ENCODE results near the gene LRRC47.
"Not testable (repeated sequence)": the region's sequence is repeated elsewhere in the genome, so short reads cannot be mapped to it uniquely, and the experiment has no call there.

Gene LRRC47

DNA sequence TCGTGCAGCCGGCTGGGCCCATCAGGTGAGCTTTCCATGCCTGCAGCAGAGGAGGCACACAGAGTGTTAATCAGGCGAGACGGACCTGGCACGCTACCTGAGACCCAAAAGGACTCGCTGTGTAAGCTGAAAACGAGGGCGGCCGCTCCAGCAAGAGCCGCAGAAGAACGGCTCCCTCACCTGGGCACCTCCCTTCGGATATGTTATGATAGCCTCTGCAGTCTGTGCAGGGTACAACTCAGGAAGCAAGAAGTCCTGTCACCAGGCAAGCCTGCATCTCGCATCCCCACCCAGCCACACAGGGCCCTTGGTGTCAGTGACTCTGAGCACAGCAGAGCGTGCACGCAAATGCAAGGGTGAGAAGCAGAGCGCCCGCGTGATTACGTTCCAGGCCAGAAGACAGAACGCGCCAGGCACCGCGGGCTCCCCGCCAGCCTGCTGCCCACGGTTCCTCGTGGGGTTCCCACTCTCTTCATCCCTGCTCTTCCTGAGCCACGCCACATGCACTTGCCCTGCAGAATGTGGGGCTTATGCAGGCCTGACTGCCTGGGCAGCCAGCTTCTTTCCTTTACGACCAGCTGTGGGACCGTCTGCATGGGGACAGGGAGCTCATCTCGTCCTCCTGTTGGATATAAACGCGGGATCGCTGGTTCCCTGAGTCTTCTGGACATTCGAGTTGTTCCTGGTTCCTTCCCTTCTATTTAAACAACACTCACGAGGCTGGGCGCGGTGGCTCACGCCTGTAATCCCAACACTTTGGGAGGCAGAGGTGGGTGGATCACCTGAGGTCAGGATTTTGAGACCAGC, 20.2 kb upstream of the LRRC47 start:
- no peak for DNase-seq (ENCODE audit: low read depth in 2 of 3, low spot score in 1 of 3)

DNA sequence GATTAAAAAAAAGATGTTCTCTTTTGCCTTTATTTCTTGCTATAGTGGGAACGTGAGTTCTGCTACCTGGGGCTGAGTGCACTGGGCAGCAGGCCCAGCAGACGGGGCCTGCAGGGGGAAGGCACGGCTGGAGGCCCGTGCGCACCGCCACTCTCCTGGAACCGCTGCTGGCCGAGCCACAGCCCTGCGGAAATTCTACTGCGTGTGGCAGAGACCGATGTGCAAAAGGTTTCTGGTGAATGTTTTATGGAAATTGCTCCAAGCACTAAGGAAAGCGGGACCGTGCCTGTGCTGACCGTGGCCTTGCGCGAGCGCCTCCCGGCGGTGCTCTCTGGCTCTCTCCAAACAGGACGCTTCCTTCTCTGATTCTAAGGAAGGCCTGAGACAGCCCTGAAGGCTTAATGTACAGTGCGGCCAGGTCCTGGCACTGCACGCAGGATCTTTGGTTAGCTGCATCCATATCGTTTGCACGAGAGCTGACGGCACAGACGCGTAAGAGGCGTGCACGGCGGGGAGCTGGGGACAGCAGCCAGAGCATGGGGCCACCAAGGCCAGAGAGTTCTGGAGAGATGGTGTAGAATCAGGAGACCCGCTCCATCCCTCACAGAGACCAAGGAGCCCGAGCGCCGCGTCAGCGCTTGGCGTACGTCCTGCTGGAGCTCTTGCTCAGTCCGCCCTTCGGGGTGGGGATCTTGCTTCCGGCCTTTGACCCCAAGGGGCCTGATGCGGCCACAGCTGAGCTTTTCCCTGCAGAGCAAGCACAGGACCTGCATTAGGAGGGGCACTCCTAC, 18.7 kb upstream of the LRRC47 start:
- no peak for DNase-seq (ENCODE audit: low read depth in 2 of 3, low spot score in 1 of 3)

DNA sequence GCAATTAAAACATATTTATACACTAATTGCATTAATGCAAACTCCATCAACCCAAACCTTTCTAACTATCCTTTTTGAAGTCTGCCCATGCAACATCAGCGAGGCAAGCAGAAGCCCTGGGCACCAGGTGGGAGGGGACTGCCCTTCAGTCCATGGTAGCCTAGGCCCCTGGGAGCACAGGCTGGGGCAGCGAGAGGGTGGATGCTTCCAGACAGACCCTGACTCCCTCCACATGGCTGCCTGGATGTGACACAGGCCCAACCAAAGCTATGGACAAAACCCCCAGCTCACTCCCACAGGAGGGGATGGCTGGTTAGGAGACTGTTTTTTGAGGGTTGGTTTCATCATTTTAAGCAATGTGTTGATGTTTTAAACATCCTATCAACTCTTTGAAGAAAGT, 17.8 kb upstream of the LRRC47 start:
- DNase-seq (ENCODE audit: low read depth in 2 of 3, low spot score in 1 of 3): no peak

DNA sequence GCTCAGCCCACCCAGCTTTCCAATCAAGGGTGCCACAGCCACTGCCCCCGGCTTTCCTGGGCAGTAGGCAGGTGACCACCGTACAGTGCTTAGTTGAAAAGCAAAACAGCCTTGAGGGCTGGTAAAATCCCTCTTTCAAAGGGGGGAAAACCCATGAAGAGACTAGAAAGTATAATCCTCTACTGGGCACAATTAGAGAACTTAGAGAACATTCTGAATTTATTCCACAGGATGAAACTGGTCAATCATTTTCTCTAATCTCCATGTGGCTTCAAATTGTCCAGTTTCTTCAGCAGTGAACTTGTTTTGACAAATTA, 15.3 kb upstream of the LRRC47 start:
- DNase-seq (ENCODE audit: low read depth in 2 of 3, low spot score in 1 of 3): no peak

DNA sequence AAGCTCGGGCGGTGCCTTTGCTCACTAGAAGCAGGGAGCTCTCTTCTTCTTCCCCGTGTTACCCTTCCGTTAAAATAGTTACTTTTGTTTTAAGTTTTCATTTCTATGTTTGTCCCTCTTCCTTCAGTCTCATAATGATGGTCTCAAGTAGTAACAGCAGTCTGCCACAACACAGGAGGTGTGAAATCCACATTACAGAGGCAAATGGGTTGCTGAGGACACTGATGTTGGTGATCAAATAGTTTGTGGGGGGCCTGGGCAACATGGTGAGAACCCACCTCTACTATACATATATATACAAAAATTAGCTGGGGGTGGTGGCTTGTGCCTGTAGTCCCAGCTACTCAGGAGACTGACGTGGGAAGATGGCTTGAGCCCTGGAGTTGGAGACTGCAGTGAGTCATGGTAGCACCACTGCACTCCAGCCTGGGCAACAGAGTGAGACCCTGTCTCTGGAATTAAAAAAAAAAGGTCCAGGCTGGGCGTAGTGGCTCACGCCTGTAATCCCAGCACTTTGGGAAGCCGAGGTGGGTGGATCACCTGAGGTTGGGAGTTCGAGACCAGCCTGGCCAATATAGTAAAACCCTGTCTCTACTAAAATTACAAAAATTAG, 14.0 kb upstream of the LRRC47 start:
- DNase-seq (ENCODE audit: low read depth in 2 of 3, low spot score in 1 of 3): not testable (repeated sequence)

DNA sequence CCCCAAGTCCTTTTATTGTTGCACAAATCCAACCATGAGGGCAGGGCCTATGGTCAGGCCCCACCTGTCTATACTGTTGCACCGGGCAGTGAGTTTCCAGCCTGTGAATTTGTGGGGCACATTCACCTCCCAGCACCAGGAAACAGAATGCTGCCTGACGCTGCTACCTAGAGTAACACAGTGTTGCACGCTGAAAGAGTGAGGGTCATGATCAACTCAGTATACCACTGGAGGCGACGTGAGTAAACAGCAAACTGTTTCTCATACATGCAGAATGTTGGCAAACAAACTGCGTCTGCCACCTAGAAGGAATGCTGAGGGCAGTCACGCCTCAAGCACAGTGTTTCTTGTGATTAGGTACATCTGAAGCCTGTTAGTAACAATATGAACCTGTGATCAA, 13.4 kb upstream of the LRRC47 start:
- no peak for DNase-seq (ENCODE audit: low read depth in 2 of 3, low spot score in 1 of 3)

DNA sequence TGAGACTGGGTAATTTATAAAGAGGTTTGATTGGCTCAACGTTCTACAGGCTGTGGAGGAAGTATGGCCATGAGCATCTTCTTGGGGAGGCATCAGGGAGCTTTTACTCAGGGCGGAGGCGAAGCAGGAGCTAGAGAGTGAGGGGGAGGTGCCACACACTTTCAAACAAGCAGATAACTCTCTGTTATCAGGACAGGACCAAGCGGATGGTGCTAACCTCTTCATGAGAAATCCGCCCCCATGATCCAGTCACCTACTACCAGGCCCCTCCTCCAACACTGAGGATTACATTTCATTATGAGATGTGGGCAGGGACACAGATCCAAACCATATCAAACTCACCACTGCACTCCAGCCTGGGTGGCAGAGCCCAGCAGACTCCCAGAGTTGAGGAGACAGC, 11.5 kb upstream of the LRRC47 start:
- no peak for DNase-seq (ENCODE audit: low read depth in 2 of 3, low spot score in 1 of 3)

DNA sequence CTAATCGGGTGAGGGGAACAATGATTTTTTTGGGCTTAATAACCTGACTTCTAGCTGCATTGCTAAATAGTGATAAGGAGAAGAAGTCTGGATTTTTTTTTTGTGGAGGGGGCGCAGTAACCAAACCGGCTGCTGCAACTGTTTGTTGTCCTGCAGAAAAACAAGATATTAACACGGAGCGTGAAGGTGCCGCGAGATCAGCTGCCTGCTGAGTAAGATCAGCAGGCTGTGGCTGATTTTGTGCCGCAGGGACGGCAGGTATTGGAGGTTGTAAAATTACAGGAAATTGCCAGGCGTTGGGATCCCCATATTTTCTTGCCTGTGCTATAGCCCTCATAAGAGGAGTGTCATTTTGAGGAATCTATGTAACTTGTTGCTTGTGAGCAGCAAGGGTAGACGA, 8.7 kb upstream of the LRRC47 start:
- DNase-seq (ENCODE audit: low read depth in 2 of 3, low spot score in 1 of 3): no peak

DNA sequence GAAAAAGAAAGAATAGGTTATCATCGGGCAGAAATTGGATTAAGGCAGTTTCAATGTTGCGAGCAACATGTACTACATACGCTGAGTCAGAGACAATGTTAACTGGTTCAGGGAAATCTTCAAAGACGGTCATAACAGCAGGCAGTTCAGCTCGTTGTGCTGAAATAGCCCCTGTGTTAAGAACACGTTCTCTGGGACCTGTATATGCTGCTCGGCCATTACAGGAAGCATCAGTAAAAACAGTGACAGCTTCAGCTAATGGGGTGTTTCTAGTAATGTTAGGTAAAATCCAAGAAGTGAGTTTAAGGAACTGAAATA, 8.3 kb upstream of the LRRC47 start:
- not testable (repeated sequence) for DNase-seq (ENCODE audit: low read depth in 2 of 3, low spot score in 1 of 3)

DNA sequence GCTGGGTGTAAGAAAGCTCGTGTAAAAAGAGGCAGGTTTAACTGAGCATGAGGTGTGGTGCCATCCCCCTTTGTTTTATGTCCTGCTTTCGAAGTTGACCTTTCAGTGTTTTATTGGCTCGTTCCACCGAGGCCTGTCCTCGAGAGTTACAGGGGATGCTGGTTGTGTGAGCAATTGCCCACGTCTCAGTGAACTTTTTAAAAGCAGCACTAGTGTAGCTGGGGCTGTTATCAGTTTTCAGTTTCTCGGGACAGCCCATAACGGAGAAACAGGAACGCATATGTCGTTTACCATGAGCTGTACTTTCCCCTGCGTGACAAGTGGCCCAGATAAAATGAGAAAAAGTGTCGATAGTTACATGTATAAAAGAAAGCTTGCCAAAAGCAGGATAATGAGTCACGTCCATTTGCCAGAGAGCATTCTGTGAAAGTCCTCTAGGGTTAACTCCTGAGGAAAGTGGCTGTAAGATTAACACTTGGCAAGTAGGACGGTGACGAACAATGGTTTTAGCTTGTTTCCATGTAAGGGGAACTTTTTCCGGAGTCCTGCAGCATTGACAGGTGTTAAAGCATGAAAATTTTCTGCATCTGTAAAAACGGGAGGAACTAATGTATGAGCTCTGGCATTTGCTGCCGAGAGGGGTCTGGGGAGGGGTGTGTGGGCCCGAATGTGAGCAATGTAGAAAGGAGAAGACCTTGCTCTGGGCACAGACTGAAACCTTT, 7.8 kb upstream of the LRRC47 start:
- no peak for DNase-seq (ENCODE audit: low read depth in 2 of 3, low spot score in 1 of 3)

DNA sequence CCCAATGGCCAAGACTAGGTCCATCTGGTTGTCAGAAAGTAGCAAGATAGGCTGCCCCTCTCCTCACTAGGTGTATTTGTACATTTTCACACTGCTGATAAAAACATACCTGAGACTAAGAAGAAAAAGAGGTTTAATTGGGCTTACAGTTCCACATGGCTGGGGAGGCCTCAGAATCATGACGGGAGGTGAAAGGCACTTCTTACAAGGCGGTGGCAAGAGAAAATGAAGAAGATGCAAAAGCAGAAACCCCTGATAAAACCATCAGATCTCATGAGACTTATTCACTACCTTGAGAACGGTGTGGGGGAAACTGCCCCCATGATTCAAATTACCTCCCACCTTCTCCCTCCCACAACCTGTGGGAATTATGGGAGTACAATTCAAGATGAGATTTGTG, 4.5 kb upstream of the LRRC47 start:
- DNase-seq (ENCODE audit: low read depth in 2 of 3, low spot score in 1 of 3): peak in 1 of 3 donors; percentile 4

DNA sequence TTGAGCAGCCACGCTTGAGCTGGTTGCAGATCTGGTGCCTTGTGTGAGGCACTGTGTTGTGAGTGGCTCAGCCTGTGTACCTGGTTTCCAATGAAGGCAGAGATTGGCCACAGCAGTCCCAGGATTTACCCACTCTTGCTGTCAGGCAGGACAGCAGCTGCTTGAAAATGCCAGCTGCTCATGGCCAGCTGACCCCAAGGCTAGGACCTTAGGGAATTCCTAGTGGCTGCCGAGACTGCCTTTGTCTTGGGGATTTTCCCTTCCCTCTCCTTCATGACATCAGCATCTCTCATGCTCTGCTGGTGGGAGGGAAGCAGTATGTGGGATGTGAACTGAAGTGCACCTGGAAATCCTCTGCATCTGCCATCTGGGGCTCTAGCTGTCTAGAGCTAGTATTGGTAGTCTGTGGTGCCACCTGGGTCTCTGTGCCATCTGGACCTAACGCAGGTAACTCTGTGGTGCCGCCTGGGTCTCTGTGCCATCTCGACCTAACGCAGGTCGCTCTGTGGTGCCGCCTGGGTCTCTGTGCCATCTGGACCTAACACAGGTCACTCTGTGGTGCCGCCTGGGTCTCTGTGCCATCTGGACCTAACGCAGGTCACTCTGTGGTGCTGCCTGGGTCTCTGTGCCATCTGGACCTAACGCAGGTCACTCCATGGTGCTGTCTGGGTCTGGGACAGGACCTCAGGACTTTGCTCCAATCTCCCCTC, 3.8 kb upstream of the LRRC47 start:
- no peak for DNase-seq (ENCODE audit: low read depth in 2 of 3, low spot score in 1 of 3)

DNA sequence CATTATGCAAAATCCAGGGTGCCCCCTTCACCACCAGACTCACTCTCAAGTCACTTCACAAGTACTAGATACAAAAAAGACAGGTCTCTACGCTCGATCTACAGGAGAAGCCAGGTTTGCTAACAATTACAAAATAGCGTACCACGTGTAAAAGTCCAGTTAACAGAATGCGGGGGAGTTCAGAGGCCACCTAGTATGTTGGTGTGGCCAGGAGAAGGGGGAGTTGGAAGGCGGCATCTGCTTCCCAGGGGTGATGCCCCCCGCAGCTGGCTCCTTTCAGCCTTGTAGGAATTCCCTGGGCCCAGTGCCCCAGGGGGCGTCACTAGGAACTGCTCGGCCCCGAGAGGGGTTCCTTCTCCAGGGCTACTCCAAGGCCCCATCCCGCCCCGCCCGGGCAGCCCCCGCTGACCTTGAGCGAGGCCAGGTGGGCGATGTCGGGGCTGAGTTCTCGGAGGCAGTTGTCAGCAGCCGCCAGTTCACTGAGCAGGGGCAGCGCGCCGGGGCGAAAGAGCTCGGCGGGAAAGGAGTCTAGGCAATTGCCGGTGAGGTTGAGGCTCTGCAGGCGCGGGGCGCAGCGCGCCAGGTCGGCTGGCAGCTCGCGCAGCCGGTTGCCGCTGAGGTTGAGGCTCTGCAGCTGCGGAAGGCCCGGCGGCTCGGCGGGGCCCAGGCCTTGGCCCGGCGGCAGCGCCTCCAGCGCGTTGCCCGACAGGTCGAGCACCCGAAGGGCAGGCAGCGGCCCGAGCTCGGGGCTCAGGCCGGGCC, 664 bp downstream of the LRRC47 start:
- no peak for DNase-seq (ENCODE audit: low read depth in 2 of 3, low spot score in 1 of 3)

DNA sequence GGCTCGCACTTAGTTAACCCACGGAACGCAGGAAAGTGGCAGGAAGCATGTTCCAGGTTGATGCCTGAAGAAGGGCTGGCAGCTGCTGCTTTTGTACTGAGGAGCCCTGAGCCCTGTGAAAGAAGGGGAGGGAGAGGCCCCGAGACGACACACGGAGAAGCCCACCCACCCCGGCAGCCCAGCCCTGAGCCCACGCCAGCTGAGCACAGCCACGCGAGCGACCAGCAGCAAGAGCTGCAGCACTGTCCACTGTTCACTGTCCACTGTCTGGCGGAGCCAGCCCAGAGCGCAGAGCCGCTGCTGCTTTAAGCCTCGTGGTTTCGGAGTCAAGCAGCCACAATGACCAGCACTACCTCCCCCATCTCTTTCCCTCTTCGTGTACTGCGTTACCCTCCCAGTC, 5.3 kb downstream of the LRRC47 start:
- no peak for DNase-seq (ENCODE audit: low read depth in 2 of 3, low spot score in 1 of 3)

DNA sequence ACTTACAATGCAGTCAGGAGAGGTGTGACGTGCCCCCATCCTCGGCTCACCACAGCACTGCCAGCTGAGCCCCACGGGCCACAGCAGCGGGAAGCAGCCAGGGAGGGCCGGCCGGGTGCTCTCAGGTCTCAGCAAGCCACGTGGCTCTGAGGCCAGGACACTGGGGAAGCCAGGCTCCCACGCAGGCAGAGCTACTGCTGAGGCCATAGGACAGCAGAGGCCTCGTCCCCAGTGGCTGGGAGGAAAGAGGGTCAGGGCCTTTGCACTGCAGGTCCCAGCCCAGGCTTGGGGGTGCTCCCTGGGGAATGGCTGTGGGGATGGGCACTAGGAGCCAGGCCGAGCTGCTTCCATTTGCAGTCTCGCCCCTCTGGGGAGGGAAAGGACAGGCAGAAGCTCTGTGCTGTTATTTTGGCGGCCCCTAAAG, 5.8 kb downstream of the LRRC47 start:
- DNase-seq (ENCODE audit: low read depth in 2 of 3, low spot score in 1 of 3): no peak

DNA sequence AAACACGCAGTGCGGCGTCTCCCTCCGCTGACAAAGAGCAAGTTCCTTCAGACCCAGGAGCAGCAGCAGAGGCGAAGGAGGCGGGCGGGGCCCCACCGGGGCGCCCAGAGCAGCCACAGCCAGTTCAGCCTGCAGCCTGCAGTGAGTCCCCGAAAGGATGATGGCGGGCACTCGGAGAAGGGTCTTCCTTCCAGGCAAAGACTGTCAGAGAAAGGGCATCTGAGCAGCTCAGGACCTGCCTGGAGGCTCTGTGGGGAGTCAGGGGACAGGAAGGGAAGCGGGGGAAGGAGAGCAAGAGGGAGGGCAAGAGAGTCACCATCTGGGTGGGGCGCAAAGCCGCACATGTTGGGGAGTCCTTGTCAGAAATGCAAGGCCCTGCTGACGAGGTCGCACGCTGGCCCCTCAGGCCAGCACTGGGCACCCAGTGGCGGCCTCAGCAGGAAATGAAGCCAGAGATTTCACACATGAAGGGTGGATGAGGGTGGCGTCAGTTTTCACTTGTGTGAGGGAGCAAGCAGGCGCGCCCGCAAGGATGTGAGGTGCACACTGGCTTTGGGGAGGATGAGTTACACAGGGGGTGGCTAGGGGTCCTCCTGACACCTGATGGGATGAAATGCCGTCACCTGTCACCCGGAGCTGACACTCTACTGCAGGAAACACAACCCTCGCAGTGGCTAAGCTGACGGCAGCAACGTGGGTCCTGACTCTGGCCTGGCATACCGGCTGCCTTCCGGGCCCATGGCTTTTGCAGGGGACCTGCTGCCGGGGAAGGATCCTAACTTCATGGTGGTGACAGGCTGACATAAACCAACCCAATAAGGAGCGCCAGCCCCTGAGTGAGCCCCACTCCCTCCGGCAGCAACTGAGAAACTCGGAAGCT, 6.6 kb downstream of the LRRC47 start:
- DNase-seq (ENCODE audit: low read depth in 2 of 3, low spot score in 1 of 3): no peak

DNA sequence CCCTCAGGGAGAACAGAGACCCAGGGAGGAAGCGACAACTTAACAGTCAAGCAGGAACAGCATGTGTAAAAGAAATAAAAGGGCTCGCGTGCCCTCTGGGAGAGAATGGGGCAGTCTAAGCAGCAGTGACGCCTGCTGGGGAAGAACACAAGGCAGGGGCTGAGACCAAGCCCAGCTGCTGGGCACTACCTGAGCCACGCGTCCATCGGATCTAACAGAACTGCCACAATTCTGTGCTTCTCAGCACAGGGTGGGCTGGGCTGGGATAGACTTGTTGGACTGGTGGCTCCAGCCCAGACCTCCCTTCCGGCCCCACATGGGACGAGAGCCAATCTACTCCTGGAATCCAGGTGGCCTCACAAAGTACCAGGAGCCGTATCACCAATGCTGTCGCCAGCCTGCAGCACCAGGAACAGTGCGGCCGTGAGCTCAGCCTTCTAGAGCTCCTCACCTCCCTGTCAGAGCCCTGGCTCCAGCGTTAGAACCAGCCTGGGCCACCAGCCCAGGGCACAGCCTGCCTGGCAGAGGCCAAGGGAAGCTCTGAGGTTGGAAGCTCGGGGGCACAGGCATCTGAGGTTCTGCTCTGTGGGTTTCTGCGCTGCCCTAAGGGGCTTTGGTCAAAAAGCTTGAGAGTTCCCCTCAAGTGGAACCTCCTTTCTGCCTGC, 7.4 kb downstream of the LRRC47 start:
- DNase-seq (ENCODE audit: low read depth in 2 of 3, low spot score in 1 of 3): no peak

DNA sequence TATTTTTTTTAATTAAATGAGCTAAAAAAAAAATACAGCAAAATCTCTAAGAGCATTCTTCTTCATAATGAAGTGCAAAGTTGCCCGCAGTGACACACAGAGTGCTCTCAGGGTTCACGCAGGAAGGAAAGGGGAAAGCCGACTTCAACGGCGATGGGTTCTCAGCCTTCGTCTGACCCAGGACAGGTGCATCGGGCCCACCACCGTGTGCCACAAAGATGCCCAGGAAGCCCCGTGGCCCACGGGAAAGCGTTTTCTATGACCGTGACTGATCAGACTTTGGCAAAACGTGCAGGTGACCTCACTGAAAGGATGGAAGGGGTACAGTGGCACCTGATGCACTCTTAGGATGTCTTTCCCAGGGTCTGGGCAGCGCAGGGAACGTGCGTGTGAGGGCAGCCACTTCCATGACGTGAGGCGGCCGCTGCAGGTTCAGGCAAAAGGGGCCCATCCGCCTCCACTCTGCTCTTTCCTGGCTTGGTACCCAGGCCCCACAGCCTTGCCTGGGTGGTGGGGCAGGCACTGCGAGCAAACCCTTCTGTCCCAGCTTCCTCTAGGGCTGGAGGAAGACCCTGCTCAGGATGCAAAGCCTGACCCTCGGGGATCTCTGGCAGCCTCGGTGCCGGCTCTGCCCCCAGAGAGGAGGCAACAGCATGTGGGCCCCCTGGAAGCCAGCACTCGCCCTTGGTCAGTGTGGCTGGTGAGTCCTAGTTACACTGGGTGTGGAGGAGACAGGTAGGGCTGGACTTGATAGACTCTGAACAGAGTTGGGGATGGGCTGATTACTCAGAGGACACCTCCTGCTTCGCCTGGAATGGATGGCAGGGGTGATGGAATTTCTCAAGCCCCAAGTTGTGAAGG, 8.3 kb downstream of the LRRC47 start:
- no peak for DNase-seq (ENCODE audit: low read depth in 2 of 3, low spot score in 1 of 3)
